Stimulated activated CD4-positive, alpha-beta T cell treated with anti-CD3 and anti-CD28 coated beads, Interleukin-12 subunit alpha, Interleukin-12 subunit beta, amount 100 ng/mL, for 24 hours (primary cell): ENCODE data around the gene KCNQ2.

ENCODE experiments used
- DNase-seq, 2 experiments: peaks; one replicate each; pipeline ENCODE4 v3.0.0-alpha.2; 2020; ENCODE audit warnings: low read depth in 2 of 2

The KCNQ2 gene

GRCh38 chr20:63501818-63502670 lies 29.6 kb upstream of the KCNQ2 start:
- no peak for DNase-seq

GRCh38 chr20:63500902-63501817 lies 28.7 kb upstream of the KCNQ2 start:
- no peak for DNase-seq

DNA sequence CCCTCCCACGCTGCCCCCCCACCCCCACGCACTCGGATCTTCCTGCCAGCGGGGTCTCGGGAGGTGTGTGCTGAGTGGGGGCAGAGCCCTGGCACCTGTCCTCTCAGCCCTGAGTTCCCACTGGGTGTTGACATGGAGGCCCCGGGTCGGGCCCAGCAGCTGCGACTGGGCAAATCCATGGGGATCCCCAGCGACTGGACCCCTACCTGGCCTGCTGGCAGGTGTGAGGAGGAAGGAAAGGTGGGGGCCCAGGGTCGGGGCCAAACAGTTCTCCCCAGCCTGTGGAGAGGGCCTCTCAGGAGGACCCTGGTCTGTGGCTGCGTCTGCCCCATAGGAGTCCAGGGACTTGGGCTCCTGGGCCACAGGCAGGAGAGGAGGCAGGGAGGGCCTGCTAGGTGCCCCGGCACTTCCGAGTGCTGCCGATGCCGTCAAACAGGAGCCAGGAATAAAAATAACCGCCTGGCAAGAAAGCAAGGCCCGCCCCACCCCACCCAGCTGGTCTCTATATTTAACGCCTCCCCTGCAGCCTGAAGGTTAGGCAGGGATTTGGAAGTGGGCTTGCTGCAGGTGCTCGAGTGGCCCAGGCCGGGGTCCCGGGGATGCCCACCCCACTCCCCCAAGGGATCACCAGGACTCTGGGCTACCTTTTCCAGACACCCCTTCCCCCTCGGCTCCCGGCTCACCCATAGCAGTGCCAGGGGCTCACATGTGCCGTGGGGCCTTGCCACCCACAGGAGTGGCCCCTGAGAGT lies 27.9 kb upstream of the KCNQ2 start:
- DNase-seq: no peak

GRCh38 chr20:63499338-63499969 lies 27.0 kb upstream of the KCNQ2 start:
- no peak for DNase-seq

DNA sequence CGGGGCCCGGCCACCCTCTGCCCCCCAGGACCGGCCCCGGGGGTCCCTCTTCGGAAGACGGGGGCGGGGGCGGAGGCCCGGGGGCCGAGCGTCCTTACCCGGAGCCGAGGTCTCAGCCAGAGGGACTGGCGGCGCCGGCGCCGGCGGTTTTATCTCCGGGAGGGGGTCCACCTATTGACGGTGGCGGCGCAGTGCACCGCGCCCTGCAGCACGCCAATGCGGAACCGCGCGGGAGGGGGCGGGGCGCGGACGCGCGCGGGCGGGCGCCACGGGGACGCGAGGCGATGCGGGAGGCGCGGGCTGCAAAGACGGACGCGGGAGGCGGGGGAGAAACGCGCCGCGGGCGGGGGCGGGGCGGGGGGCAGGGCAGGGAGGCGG lies 26.5 kb upstream of the KCNQ2 start, which contains the start of gene EEF1A2:
TSS of gene EEF1A2 (minus strand) at position 124 of the 378 bp plus-strand sequence. CDS start 1,320 bp downstream, outside the sequence.
- DNase-seq: no peak

DNA sequence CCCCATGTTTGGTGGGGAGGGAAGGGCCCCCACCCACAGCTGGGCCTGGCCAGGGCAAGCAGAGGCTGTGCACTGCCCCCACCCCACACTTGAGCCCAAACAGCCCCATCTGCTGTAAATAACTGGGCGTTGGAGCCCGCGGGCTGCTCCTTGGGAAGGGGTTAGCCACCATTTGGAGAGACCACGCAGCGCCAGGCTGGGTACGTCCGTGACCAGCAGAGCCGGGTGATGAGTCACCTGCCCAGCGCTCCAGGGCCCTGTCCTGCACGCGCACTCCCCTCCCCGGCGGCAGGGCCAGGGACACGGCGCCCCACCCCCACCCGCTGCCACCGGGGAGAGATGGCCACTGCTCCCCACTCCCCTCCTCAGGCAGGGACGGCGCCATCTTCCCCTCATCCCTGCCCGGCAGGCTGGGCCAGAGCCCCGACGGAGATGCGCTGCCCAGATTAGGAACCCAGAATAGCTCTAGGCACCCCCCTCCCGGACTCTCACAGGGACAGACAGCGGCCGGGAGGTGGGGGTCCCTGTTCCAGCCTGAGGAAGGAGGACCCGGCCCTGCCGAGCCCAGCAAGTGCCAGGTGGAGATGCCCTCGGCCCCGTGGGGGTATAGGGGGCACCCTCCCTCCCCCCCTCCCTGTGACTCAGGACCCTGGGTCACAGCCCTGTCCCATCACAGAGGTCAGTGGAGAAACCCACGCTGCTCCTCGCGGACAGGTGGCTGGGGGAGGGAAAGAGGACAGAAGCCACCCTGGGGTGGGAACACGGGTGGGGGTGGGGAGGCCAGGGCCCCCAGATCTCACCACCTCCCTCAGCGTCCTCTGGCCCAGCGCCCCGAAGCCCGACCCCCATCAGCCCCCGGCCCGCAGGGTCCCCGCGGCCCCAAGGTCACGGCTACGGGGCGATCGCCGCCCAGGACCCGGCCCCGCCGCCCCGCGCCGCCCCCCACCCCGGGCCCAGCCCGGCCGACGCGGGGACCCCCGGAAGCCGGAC lies 25.8 kb upstream of the KCNQ2 start:
- no peak for DNase-seq

DNA sequence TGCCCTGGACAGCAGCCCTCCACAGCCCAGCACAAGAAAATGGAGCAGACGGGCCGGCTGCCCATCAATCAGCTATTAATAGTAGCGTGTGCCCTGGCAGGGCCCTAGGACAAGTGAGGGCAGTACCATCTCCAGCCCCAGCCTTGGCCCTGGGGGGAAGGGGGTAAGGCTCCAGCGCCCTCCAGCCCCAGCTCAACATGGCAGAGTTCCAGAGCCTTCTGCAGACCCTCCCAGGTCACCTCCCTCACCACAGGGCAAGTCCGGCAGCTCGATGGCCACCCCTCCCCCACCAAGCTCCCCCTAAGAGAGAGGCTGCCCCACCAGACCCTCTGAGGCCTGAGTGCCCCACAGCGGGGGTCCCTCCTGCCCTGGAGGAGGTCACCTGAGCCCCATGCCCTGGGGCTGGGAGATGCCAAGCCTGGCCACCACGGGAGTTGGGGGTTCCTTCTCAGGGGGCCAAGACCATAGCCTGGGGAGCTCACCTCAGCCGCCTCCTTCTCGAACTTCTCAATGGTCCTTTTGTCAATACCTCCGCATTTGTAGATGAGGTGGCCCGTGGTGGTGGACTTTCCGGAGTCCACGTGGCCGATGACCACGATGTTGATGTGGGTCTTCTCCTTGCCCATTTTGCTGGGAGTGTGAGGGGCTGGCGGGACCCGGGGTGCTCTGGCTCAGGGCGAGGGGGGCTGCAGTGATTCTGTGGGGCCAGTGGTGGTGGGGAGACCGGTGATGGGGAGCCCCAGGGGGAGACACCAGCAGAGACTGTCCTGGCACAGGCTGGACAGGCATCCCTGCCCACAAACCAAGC lies 24.9 kb upstream of the KCNQ2 start:
- DNase-seq: no peak

- DNase-seq: no peak
Measured at GRCh38 chr20:63496596-63497120, 24.2 kb upstream of the KCNQ2 start.

- DNase-seq: peak; percentile 47 to 72
Measured at GRCh38 chr20:63495741-63496595, 23.5 kb upstream of the KCNQ2 start.

DNA sequence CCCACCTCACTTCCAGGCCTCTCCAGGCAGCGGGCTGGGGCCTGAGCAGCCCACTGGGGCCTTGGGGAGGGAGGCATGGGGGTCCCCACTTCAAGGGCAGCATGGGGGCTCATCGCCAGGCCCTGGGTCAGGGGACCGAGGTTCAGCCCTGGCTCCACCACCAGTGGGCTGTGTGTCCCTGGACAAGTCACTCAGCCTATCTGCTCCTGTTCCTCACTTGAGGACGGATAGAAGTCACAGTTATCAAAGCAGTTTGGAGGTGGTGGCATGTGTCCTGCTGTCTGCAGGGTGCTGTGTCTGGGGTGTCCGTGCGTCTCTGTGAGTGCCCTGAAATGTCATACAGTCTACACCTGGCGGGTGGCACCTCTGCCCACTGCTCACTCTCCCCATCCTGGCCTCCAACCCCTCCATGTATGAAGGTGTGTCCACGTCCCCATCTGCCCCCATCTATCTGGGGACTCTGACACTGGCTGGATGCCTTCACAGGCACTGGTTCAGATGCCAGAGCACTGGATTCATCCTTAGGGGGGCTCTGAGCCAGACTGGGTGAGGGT lies 22.8 kb upstream of the KCNQ2 start:
- no peak for DNase-seq

DNA sequence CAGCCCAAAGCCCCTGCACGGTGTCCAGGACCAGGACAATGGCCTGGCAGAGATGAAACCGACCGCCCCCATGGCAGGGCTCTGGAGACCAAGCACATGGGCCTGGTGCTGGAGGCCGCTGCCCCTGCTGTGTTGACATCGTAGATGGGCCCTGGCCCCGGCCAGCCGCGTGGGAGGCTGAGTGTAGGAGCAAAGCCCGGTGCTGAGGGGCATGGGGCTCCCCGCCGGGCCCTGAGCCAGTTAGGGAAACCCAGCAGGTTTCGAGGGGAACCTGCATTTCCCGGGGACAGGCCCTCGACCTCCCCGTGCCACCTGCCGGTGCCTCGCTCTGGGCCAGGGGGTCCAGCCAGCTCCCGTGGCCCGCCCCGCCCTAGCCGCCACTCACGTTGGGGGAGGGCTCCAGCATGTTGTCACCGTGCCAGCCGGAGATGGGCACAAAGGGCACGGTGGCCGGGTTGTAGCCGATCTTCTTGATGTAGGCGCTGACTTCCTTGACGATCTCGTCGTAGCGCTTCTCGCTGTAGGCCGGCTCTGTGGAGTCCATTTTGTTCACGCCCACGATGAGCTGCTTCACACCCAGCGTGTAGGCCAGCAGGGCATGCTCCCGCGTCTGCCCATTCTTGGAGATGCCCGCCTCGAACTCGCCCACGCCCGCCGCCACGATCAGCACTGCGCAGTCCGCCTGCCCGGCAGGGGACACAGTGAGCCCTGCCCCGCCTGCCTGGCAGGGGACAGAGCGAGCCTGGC lies 22.1 kb upstream of the KCNQ2 start:
- DNase-seq: no peak

- no peak for DNase-seq
Measured at GRCh38 chr20:63494084-63494419, 21.6 kb upstream of the KCNQ2 start.

DNA sequence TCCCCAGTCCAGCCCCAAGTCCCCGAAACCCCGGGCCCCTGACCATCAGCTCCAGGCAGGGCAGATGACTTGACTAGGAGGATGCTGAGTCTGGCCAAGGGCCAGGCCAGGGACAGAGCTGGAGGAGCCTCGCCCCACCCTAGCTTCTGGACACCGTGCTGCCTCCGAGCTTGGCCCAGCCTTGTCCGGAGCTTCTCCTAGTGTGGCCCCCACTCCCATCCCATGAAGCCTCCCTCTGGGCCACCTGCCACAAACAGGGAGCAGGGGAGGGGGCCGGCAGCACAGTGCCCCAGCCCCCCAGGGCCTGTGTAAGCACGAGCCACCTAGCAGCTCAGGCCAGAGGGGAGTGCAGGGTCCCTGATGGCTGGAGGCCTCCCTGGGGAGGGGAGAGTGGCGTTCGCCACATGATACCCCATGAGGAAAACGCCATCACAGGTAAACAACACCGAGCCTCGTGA lies 21.1 kb upstream of the KCNQ2 start:
- DNase-seq: no peak

- no peak for DNase-seq
Measured at GRCh38 chr20:63492982-63493381, 20.5 kb upstream of the KCNQ2 start.

DNA sequence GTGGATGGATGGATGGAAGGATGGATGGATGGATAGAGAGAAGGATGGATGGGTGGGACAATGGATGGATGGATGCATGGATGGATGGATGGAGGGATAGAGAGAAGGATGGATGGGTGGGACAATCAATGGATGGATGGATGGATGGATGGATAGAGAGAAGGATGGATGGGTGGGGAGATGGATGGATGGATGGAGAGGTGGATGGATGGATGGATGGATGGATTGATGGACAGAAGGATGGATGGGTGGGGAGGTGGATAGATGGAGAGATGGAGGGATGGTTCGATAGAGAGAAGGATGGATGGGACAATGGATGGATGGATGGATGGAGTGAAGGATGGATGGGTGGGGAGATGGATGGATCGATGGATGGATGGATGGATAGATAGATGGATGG lies 20.1 kb upstream of the KCNQ2 start:
- DNase-seq: no peak

- DNase-seq: no peak
Measured at GRCh38 chr20:63491635-63492230, 19.3 kb upstream of the KCNQ2 start.

DNA sequence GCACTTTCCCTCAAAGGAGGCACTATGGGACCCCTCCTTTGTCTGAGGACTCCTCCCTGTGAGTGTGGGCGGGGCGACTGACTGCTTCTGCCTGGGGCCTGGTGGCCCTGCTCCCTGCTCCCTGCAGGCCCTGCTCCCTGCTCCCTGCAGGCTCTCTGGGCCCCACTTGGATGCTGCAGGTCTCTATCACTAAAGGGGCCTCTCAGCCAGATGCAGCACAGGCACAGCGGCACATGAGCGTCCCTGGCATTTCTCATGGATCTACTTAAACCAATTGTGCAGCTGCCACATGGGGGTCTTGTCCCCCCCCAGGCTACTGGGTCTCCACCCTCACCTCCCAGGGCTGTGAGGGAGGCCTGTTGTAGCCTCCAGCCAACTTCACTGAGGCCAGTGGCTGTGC lies 18.6 kb upstream of the KCNQ2 start:
- no peak for DNase-seq
